Sigmoid colon (tissue), 7 donors: ENCODE measurements around the gene CREB3L4. TPM values are rescaled to one million over a fixed set of nuclear protein-coding genes. Genes with fewer than 3 reads are reported as not detected.

Experiments
- DNase-seq: peaks from one replicate; pipeline ENCODE4 v3.0.0-alpha.2; 2019
- H3K27ac ChIP-seq, 4 donors: fragments of 200-600 bp; sonication (generic); one replicate each; pipeline ENCODE4 v1.5.1; 2016 to 2019; ENCODE audit warnings: mild to moderate bottlenecking in 1 of 4
- H3K27me3 ChIP-seq, 3 donors: fragments of 200-600 bp; sonication (generic); one replicate each; pipeline ENCODE4 v1.5.1; 2019; ENCODE audit warnings: mild to moderate bottlenecking in 1 of 3
- H3K36me3 ChIP-seq, 4 donors: fragments of 200-600 bp; sonication (generic); one replicate each; pipeline ENCODE4 v1.5.1; 2016 to 2019
- H3K4me1 ChIP-seq, 4 donors: fragments of 200-600 bp; sonication (generic); one replicate each; pipeline ENCODE4 v1.5.1; 2017 to 2019
- H3K4me3 ChIP-seq, 4 donors: fragments of 200-600 bp; sonication (generic); one replicate each; pipeline ENCODE4 v1.5.1; 2017 to 2019; ENCODE audit warnings: mild to moderate bottlenecking in 2 of 4, moderate library complexity in 1 of 4
- H3K9me3 ChIP-seq, 4 donors: fragments of 200-600 bp in 3 of 4; sonication (generic) in 3 of 4; one replicate each; pipeline versions ENCODE4 v1.5.1 to v1.6.1; 2013 to 2019
- CTCF ChIP-seq, 4 experiments: fragments of 450-650 bp in 3 of 4; fragments of 200-600 bp in 1 of 4; IDR thresholded peaks; one replicate each; pipeline ENCODE4 v1.5.1; 2016 to 2019; ENCODE audit warnings: antibody characterized with exemption in 4 of 4, mild to moderate bottlenecking in 3 of 4, moderate library complexity in 2 of 4
- EP300 ChIP-seq, 4 donors: sonication (generic); formaldehyde crosslinking; IDR thresholded peaks; one replicate each; pipeline ENCODE4 v1.6.1; 2017; ENCODE audit warnings: antibody characterized with exemption in 4 of 4
- POLR2A ChIP-seq, 2 donors: fragments of 450-650 bp; IDR thresholded peaks; one replicate each; pipeline ENCODE4 v1.6.1; 2016; ENCODE audit warnings: antibody characterized with exemption in 2 of 2, mild to moderate bottlenecking in 2 of 2, moderate library complexity in 2 of 2
- POLR2AphosphoS5 ChIP-seq, 4 donors: sonication (generic); formaldehyde crosslinking; IDR thresholded peaks; one replicate each; pipeline ENCODE4 v1.6.1; 2017; ENCODE audit warnings: antibody characterized with exemption in 4 of 4
- WGBS, 2 donors: extraction: QIAGEN DNeasy Blood & Tissue Kit; methylation state at CpG; one replicate each; pipeline ENCODE4 v1.1.7; 2013; 5-methylcytosine and 5-hydroxymethylcytosine counted together
- intact Hi-C: fragments of 100-400 bp; cut with DNase I; formaldehyde crosslinking; loops from one replicate; pipeline ENCODE4 v1.15.1; 2023
- polyA plus RNA-seq, 3 donors: library from polyadenylated mRNA; stranded (reverse); fragments of 200-250 nt; gene quantifications; one replicate each; pipeline ENCODE4 v1.2.3, GENCODE V29; 2013
- total RNA-seq, 4 donors: library from RNA; depleted of rRNA; stranded (reverse); fragments of >200 nt; gene quantifications; one replicate each; pipeline ENCODE4 v1.1.0, GENCODE V29; 2016
- donor health status: healthy with polysubstance abuse.
- donor health status: Bipolar disorder and iron deficiency.
- donor health status: healthy.

Gene CREB3L4
- total and polyA plus RNA-seq, 7 donors = 7.9 to 18.0 (median 10.4) TPM

- Histone ChIP-seq H3K4me3 (no peak overlapping the region), H3K4me1 (peaks cover 0 to 5% (median 1%) of the 10 kb centered on the region in 4 donors), H3K36me3 (peaks cover 28 to 97% (median 58%) of the 10 kb centered on the region in 4 donors), H3K27ac (no peak overlapping the region), H3K27me3 (no peaks in the 10 kb centered on the region), H3K9me3 (no peaks in the 10 kb centered on the region)
- intact Hi-C loops = no loop called here
- 89 to 94% methylated on average over 3 of the region's 3 CpGs for WGBS, 2 donors
- TF ChIP-seq POLR2A (IDR thresholded peaks at IDR 0.05) (no peak), EP300 (IDR thresholded peaks at IDR 0.05) (no peak)
- DNase-seq = no peak
These were observed 28.7 kb upstream of the CREB3L4 start for GRCh38 chr1:153938996-153939395.

DNA sequence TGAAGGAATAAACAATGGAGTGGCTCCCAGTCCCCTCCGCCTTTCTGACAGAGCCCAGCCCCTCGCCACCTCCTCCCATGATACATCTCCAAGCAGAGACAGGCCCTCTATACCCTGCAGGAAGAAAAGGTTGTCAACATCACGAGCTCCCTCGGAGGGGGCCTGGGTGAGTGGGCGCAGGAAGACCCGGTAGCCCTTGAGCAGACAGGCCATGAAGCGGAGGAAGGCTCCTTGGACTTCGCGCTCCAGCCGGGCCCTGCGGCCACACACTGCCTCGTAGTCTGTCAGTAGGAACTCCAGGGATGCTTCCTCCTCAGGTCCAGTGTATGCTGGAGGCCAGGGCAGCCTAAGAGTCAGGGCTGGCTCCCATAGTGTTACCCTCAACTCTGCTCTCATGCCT lies 28.2 kb upstream of the CREB3L4 start:
- H3K4me3 ChIP-seq = no peak overlapping the region
- no peak for DNase-seq
- H3K27ac ChIP-seq = no peak overlapping the region
- no peaks in the 10 kb centered on the region for H3K27me3 ChIP-seq
- H3K9me3 ChIP-seq = no peaks in the 10 kb centered on the region
- H3K36me3 ChIP-seq = peaks cover 23 to 93% (median 54%) of the 10 kb centered on the region in 4 donors
- peaks cover 0 to 10% (median 4%) of the 10 kb centered on the region in 4 donors for H3K4me1 ChIP-seq
- TF ChIP-seq POLR2AphosphoS5 (IDR thresholded peaks at IDR 0.05) = no peak
- TF ChIP-seq POLR2A (IDR thresholded peaks at IDR 0.05) = no peak
- TF ChIP-seq CTCF (IDR thresholded peaks at IDR 0.05) = no peak
- TF ChIP-seq EP300 (IDR thresholded peaks at IDR 0.05) = no peak
- 93 to 94% methylated on average over 12 of the region's 12 CpGs for WGBS, 2 donors
- intact Hi-C loops = no loop called here

GRCh38 chr1:153940756-153941155 lies 26.9 kb upstream of the CREB3L4 start:
- 94 to 96% methylated on average over 8 of the region's 8 CpGs for WGBS, 2 donors
- TF ChIP-seq POLR2AphosphoS5 (IDR thresholded peaks at IDR 0.05) (no peak), CTCF (IDR thresholded peaks at IDR 0.05) (no peak), EP300 (IDR thresholded peaks at IDR 0.05) (no peak), POLR2A (IDR thresholded peaks at IDR 0.05) (no peak)
- Histone ChIP-seq H3K4me1 (peaks cover 0 to 22% (median 15%) of the 10 kb centered on the region in 4 donors), H3K27ac (no peak overlapping the region), H3K9me3 (no peaks in the 10 kb centered on the region), H3K27me3 (no peaks in the 10 kb centered on the region), H3K36me3 (peaks cover 19 to 81% (median 42%) of the 10 kb centered on the region in 4 donors), H3K4me3 (no peak overlapping the region)
- no peak for DNase-seq
- intact Hi-C loops = no loop called here

- no peak overlapping the region for H3K27ac ChIP-seq
- WGBS, 2 donors = 94 to 96% methylated on average over 34 of the region's 34 CpGs
- H3K9me3 ChIP-seq = no peaks in the 10 kb centered on the region
- no peaks in the 10 kb centered on the region for H3K27me3 ChIP-seq
- H3K4me3 ChIP-seq = no peak overlapping the region
- peaks cover 0 to 27% (median 17%) of the 10 kb centered on the region in 4 donors for H3K4me1 ChIP-seq
- no peak for TF ChIP-seq POLR2A (IDR thresholded peaks at IDR 0.05)
- no peak for TF ChIP-seq POLR2AphosphoS5 (IDR thresholded peaks at IDR 0.05)
- no peak for TF ChIP-seq CTCF (IDR thresholded peaks at IDR 0.05)
- no peak for TF ChIP-seq EP300 (IDR thresholded peaks at IDR 0.05)
- H3K36me3 ChIP-seq = peaks cover 6 to 67% (median 29%) of the 10 kb centered on the region in 4 donors
- intact Hi-C loops = no loop called here
- no peak for DNase-seq
These were observed 25.6 kb upstream of the CREB3L4 start for GRCh38 chr1:153941826-153942725.

- intact Hi-C loops = no loop called here
- peaks cover 0 to 64% (median 25%) of the 10 kb centered on the region in 4 donors for H3K36me3 ChIP-seq
- no peak for TF ChIP-seq POLR2A (IDR thresholded peaks at IDR 0.05)
- TF ChIP-seq POLR2AphosphoS5 (IDR thresholded peaks at IDR 0.05) = no peak
- no peak for TF ChIP-seq CTCF (IDR thresholded peaks at IDR 0.05)
- no peak for TF ChIP-seq EP300 (IDR thresholded peaks at IDR 0.05)
These were observed 24.7 kb upstream of the CREB3L4 start for GRCh38 chr1:153942766-153943549.

More at GRCh38 chr1:153942766-153943549, 24.7 kb upstream of the CREB3L4 start:
- DNase-seq = no peak
- no peaks in the 10 kb centered on the region for H3K9me3 ChIP-seq
- 91 to 94% methylated on average over 11 of the region's 11 CpGs for WGBS, 2 donors
- peaks cover 0 to 29% (median 19%) of the 10 kb centered on the region in 4 donors for H3K4me1 ChIP-seq
- H3K27ac ChIP-seq = no peak overlapping the region
- no peaks in the 10 kb centered on the region for H3K27me3 ChIP-seq
- H3K4me3 ChIP-seq = no peak overlapping the region
